GM18511 (cell line): ENCODE data around the gene DRAXIN.

Experiments
- ATAC-seq: cut with Tn5 transposase; IDR thresholded peaks from one replicate; pipeline ENCODE4 v1.9.1; 2021; ENCODE audit warnings: mild to moderate bottlenecking, moderate library complexity; ENCODE audit not compliant: unreplicated experiment

The DRAXIN gene

DNA sequence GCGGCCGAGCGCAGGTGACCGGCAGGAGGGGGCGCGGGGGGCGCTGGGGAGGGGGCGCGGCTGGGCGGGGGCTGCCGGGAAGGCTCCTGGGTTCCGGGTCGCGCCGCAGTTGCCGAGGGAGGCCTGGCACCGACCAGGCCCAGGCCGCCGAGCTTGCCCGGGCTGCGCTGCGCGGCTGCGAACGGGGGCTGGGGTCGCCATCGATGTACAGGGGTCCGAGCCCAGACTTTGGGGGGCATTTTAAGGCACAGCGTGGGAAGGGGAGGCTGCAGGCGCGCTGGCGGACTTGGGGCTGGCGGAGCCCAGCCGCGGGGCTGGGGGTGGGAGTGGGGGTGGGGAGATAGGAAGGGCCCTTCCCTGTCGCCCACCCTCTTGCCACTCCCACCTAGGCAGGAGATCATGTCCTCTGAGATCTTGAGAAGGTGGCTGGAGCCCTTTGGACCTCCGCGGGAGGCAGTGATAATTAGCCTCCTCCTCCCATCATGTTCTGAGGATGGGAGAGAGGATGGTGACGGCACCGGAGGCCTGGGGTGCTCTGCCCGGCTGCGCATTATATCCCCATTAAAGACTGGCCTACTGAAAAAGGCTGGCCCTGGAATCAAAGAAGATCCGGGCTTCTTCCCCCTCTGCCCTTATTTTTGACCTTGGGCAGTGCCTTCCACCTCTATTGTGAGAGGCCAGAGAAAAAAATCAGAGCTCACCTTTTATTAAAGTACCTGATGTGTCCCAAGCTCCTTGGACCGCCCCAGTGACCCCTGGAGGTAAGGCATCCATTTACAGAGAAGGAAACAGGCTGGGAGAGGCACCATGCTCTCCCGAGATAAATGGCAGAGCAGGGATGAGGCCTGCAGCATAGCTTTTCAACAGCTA, 36.3 kb upstream of the DRAXIN start:
- ATAC-seq: peak; percentile 26

DNA sequence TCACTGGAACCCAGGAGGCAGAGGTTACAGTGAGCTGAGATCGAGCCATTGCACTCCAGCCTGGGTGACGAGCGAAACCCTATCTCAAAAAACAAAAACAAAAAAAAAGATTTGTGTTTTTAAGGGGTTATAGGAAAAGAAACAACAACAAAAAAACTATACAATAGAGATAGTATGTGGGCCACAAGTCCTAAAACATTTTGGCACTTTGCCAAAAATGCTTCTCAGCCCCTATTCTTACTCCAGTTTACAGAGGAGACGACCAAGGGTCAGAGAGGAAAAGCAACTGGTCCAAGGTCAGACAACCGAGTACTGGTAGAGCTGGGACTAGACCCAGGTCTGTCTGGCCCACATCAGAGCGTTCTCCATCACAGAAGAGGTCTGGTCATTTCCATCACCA, 33.9 kb upstream of the DRAXIN start:
- ATAC-seq: no peak

DNA sequence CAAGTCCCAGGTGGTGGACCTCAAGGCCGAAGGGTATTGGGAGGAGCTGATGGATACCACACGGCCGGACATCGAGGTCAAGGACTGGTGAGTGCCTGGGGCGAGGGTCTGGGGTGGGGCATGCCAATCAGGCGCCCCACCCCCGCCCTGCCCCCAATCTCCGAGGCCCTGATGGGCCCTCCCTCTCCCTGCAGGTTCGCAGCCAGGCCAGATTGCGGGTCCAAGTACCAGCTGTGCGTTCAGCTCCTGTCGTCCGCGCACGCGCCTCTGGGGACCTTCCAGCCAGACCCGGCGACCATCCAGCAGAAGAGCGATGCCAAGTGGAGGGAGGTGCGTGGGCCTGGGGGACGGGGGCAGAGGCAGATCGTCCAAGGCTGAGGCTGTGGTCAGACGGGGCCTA, 33.0 kb upstream of the DRAXIN start:
- ATAC-seq: no peak

DNA sequence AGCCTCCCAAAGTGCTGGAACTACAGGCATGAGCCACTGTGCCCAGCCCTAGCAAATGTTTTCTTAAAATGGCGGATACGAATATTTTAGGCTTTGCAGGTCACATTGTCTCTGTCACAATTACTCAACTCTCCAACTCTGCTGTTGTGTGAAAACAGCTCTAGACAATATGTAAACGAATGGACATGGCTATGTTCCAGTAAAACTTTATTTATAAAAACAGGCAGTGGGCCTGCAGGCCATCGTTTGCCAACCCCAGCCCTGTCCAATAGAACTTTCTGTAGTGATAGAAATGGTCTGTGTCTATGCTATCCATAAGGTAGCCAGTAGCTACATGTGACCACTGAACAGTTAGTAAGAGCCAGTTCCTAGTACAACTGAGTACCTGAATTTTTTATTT, 31.8 kb upstream of the DRAXIN start:
- no peak for ATAC-seq

DNA sequence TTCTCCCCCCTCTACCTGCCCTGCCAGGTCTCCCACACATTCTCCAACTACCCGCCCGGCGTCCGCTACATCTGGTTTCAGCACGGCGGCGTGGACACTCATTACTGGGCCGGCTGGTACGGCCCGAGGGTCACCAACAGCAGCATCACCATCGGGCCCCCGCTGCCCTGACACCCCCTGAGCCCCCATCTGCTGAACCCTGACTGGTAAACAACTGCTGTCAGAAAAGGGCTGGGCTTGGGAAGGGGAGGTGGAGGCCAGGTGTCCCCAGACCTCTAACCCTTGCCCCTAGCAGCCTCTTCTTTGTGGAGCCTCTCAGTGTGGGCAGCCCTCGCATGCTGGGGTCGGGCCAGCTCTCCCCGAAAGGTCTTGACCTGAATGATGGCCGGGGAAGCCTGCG, 30.4 kb upstream of the DRAXIN start:
- ATAC-seq: no peak

DNA sequence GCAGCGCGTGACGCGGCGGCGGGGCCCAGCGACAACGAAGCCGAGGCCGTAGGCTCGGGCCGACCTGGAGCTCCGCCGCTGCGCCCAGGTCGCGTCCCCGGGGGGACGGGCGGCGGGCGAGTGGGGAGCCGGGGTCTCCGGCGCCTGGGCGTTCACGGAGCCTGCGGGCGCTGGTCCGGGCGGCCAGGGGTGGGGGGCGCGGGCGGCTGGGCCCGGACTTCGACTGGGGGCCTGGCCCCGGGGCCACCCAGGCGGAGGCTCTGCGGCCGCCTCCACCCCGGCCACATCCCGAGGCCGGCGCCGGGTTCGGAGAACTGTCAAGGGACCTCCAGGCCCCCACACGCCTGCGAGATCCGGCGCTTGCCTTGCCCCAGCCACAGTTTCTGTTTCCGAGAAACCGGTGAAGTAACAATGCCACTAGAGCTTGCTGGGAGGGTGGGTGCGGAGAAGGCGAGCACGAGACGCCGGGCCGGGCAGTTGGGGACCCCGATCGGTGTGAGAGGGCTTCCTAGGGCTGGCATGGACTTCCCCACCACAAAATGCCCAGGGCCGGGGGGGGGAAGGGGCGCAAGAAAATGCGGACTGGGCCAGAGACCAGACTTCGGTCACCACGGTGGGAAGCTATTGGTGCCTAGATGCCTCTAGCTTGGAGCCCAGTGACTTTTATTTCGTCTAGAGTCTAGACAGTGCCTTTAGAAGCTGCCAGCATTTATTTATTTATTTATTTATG, 27.0 kb upstream of the DRAXIN start:
- peak; percentile 54 for ATAC-seq

DNA sequence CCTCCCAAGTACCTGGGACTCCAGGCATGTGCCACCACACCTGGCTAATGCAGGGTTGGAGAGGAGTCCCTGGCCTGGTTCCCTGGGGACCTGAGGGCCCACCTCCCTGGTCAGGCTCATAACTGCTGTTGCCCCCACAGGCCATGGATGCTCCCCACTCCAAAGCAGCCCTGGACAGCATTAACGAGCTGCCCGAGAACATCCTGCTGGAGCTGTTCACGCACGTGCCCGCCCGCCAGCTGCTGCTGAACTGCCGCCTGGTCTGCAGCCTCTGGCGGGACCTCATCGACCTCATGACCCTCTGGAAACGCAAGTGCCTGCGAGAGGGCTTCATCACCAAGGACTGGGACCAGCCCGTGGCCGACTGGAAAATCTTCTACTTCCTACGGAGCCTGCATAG, 23.0 kb upstream of the DRAXIN start:
- no peak for ATAC-seq

DNA sequence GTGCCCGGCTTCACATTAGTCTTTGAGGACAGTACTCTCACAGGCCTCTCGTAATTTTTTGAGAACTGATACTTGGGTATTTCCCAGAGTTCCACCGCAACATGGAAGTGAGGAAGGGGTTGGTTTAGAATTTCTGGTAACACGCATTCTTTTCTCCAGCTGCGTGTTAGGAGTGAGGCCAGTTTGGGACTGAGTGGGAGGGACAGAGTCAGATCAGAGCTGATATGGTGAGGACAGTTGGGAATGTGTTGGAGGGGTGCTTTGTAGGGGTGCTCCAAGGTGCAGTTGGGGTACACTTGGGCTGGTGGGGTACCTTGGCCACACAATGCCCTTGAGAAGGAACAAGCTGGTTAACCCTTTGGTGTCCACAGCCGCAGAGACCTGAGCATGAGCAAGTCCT, 20.8 kb upstream of the DRAXIN start:
- ATAC-seq: no peak

DNA sequence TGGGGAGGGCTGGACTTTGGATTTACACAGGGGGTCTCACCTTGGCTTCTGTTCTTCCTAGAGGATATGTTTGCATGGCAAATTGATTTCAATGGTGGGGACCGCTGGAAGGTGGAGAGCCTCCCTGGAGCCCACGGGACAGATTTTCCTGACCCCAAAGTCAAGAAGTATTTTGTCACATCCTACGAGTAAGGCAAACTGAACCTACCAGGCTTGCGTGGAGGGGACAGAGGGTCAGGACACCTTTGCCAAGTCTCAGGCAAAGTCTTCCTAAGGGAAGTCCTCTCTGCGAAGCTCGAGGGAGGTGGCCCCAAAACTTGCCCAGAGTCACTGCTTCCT, 20.3 kb upstream of the DRAXIN start:
- ATAC-seq: no peak

DNA sequence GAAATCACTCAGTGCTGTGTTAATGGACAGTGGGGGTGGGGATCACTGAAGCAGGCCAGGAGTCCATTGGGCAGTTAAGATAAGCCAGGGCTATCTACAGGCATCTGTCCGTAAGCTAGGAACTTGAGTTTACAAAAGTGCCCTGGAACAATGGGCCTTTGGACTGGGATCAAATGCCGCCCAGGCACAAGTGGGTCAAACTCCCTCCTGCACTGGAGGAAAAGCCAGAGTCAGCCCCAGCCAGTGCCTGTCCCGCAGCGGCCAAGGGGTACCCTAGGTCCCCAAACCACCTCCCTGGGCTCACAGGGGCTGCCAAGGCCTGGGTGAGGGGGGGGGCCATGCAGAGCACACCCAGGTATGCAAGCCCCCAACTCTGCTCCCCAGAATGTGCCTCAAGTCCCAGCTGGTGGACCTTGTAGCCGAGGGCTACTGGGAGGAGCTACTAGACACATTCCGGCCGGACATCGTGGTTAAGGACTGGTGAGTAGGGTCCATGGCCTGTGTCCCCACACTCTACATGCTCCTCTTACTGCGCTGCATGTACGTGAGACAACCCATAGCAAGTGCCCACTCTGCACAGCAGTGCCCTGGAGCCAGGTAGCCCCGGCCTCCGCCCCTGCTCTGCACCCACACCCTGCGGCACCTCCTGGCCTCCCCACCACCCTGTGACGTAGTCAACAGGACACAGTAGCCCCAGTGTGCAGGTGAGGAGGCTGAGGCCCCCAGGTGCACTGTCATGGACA, 19.8 kb upstream of the DRAXIN start:
- no peak for ATAC-seq

DNA sequence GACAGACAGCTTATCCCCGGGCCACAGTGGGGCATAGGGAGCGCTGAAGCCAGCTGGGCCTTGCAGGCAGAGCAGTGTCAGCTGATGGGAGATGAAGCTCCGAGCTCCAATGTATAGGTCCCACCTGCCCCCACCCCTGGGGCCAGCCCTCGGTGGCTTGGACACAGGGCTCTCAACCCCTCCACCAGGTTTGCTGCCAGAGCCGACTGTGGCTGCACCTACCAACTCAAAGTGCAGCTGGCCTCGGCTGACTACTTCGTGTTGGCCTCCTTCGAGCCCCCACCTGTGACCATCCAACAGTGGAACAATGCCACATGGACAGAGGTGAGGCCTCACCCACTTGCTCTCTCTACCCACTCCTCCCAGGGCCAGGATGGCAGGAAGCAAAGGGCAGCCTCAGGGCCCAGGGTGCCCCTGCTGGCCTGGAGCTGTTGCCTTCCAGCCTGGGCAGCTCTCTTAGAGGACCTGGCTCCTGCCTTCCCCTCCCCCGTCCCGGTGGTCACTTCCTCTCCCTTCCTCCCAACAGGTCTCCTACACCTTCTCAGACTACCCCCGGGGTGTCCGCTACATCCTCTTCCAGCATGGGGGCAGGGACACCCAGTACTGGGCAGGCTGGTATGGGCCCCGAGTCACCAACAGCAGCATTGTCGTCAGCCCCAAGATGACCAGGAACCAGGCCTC, 18.3 kb upstream of the DRAXIN start:
- no peak for ATAC-seq

DNA sequence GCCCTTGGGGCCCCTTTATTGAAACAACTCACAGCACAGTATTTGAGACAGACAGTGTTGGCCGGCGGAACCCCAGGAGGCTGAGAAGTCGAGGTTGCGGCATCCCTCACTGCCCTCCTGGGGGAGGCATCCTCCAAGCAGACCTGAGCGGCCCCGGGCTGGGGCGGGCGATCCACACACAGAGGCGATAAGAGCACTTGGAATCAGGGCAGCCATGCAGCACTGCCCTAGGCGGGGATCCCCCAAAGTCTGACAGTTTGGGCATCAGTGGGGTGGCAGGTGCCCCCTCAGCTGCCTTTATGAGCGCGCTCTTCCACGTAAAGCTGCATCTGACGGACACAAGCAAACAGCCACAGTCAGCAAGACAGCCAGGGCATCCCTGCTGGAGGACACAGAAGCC, 17.0 kb upstream of the DRAXIN start:
- ATAC-seq: no peak

DNA sequence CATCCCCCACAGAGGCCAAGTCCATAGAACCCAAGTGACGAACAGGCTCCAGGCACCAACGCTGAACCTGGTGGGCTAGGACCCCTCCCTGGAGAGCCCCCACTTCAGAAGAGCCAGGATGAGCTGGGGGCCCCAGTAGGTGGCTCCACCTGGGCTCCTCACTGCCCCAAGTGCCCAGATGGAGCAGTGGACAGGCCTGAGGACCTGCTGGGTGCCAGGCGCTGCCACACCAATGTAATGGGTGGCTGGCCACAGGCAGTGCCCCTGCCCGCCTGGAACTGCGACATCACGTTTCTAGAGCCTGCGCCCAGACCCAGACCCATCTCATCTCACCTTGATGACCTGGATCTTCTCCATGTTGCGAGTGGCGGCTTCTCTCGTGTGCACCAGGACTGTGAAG, 16.2 kb upstream of the DRAXIN start:
- ATAC-seq: no peak

DNA sequence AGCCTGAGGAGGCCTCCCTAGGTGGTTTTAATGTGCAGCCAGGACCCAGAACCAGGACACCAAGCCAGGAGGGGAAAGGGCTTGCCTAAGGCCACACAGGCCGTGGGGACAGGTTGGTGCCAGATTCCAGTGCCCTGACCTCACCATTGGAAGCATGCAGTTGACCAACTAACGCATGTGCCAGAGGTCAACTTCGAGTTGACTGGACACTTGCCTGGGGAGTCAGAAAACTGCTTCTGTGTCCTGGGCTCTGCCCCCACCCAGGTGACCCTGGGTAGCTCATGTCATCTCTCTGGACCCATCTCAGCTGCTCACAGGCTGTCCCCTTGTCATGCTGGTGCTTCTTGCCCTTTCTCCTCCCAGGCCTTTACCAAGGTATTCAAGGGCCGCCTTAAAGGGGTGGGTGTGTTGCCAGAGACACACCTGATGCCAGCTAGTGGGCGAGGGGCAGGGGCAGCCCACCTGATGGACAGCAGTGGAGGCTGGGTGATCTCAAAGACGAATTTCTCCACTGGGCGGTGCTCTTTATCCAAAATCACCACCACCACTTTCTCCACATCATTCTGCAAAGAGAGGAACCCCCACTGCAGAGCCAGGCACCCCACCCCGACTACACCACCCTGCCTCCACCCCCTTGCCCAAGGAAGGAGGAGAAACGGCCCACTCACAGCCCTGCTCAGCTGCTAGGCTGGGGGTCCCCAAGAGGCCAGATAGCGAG, 15.0 kb upstream of the DRAXIN start:
- ATAC-seq: no peak

DNA sequence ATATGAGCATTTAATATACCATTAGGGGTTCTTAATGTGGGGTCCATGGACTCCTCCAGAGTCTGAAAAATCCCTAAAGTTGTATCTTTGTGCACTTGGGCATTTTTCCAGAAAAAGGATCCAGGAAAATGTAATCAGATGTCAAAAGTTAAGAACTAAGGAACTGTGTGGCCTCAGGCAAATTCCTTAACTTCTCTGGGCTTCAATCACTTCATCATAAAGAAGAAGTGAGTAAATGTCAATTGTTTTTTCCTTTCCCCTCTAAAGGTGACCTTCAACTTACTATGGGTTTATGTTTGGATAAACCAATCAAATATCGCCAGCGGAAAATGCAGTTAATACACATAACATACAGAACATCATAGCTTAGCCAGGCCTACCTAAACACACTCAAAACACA, 13.1 kb upstream of the DRAXIN start:
- ATAC-seq: no peak

DNA sequence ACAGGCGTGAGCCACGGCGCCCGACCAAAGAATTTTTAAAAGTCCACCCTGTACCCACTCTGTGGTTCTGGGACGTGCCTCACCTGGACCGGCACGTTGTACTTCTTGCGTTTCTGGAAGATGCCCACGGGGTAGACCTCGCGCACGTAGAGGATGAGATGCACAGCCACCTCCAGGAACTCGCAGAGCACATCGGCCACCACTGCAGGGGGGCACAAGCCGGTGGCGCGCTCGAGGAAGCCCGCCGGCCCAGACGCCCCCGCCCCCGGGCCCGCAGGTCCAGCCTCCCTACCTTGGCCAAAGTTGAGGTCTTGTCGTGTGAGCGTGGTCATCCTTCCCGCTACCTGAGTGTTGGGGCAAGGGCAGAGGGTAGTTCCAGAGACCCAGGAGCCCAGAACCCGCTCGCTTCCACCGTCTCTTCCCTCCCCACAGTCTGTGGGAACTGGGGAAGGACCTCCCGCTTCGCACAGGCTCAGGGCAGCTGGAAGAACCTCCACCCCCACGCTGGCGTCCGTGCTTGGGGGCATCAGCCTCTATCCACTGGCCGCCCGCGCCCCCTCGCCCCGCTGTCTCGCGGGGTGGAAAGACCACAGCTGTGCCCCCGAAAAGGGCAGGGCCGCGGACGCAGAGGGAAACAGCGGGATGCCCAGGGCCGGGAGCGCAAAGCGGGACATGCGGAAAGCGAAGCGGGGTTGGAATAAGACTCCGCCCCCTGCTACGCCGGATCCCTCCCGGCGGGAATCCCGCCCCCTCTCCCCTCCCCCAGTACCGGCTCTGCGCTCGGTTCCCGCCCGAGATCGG, 11.0 kb upstream of the DRAXIN start:
- ATAC-seq: peak; percentile 24

DNA sequence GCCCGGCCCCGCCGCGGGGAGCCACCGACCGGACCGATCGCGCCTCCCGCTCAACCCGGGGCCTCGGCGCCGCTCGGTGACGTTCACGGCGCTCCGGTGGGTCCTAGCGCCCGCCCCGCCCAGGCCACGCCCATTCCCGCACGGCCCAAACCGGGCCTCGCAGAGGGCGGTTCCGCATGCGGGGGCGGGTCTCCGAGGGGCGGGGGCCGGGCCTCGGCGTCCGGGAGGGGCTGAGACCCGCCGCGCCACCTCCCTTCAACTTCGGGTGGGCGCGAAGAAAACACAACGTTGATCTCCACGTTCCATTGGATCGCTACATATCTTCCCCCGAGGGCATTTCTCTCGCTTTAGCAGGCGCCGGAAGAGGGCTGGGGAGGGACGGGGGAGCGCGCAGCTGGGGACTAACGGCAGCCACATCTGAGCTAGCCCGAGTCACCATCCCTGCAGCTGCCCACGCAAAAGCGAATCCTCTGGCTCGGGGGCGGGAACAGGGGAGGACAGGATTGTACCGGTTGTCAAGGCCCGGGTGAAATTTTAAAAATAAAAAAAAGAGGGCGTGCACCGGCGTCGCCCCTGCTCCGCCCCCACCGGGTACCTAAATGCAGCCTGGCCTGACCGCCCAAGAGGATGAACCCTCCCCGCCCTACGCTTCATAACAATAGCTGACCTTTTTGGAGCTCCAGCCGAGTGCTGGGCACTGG, 10.3 kb upstream of the DRAXIN start, which contains the start of gene MAD2L2:
TSS of gene MAD2L2 (minus strand) at position 78 of the 701 bp plus-strand sequence. CDS start 547 bp downstream, outside the sequence.
- ATAC-seq: peak; percentile 90

DNA sequence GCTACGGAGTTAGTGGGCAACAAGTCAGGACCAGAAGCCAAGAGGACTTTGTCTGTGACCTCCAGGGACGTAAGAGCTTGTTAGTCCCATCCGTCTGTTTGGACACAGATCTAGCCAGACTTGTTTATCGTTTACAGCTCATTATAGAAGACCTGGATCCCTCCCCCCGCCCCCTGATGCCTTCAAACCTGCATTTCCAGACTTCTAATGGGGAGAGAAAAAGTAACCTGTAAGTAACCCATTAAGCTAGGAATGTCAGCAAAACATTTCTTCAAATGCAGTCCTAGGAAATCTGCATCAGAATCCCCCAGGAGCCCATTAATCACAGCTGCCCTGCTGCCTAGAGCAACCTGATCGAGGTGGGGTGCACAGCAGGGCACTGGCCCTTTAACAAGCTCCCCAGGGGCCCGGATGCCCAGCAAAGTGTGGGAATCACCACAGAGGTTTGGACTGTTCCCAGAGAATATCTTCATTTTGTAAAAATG, 9.2 kb upstream of the DRAXIN start:
- no peak for ATAC-seq

DNA sequence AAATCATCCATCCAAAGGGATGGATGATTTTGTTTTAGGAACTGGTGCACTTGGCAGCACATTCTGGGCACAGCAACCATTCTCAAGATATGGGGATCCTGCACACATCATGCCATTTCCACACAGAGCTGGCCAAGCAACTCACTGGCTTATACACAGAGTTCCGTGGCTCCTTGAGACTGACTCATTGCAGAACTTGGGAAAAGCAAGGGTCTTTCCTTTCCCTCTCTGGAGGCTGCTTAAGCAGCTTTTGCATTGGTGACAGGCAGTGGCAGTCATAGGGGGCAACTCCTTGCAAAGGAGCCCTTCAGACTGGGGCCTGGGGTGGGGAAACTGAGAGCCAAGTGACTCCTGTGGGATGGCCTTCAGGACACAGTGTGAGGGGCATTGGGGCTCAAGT, 8.7 kb upstream of the DRAXIN start:
- ATAC-seq: no peak
